GM12875 (cell line): ENCODE measurements around the gene CEBPE.

ENCODE experiments used
- H3K4me3 ChIP-seq: one replicate; pipeline ENCODE4 v1.5.1; 2011; ENCODE audit warnings: low read depth, low read length, control low read depth
- CTCF ChIP-seq: IDR thresholded peaks from 2 replicates; pipeline ENCODE4 v1.5.1; 2011; ENCODE audit warnings: low read depth, mild to moderate bottlenecking, control low read depth, inconsistent platforms, low read length, moderate library complexity, borderline replicate concordance; ENCODE audit not compliant: insufficient read depth

CEBPE gene

GRCh38 chr14:23102801-23103200 is 16.3 kb downstream of the CEBPE start:
- TF ChIP-seq CTCF, result no peak
- no peak overlapping the region for H3K4me3 ChIP-seq

- H3K4me3 ChIP-seq, result no peak overlapping the region
- no peak for TF ChIP-seq CTCF
Observed at GRCh38 chr14:23101986-23102625, 16.9 kb downstream of the CEBPE start.

GRCh38 chr14:23101213-23101970 is 17.7 kb downstream of the CEBPE start:
- TF ChIP-seq CTCF, result no peak
- H3K4me3 ChIP-seq, result no peak overlapping the region

- TF ChIP-seq CTCF, result no peak
- no peak overlapping the region for H3K4me3 ChIP-seq
Observed at GRCh38 chr14:23099212-23099861, 19.7 kb downstream of the CEBPE start.

GRCh38 chr14:23097786-23098185 is 21.3 kb downstream of the CEBPE start:
- no peak for TF ChIP-seq CTCF

GRCh38 chr14:23095196-23096108 is 23.6 kb downstream of the CEBPE start, which contains the start of gene C14orf119:
C14orf119 (plus strand) TSS chr14:23095505; CDS start chr14:23097659, 2,154 bp downstream.
- no peak for TF ChIP-seq CTCF
- peak within 1 kb of the TSS; percentile 69 for H3K4me3 ChIP-seq

More at GRCh38 chr14:23097786-23098185, 21.3 kb downstream of the CEBPE start:
- H3K4me3 ChIP-seq, result no peak overlapping the region
